Caco-2 (cell line): Measurements from ENCODE around the gene LRRC27. TPM values are rescaled to one million over a fixed set of nuclear protein-coding genes. Genes with fewer than 3 reads are reported as not detected.
A peak's percentile ranks its signal among the peaks of the same experiment; 100 is the strongest.

Experiments
- BruUV-seq: library from RNA; stranded (reverse); fragments of 400-500 nt; replicated peaks from 2 replicates; lab custom pipeline; 2021; lab: Mats Ljungman, UMichigan
- CTCF ChIA-PET: fragments of 300-600 bp; sonication (Branson Sonifier 250); formaldehyde crosslinking; loops from one replicate; lab custom pipeline; 2022; ENCODE audit warnings: antibody characterized with exemption; lab: Charles Lee
- POLR2A ChIA-PET: fragments of 300-600 bp; sonication (Branson Sonifier 250); formaldehyde crosslinking; loops from one replicate; lab custom pipeline; 2022; ENCODE audit warnings: antibody characterized with exemption; lab: Charles Lee
- DNase-seq, 2 experiments: peaks; one replicate each; pipeline versions ENCODE4 v3.0.0 to v3.0.0-alpha.2; 2020 to 2022
- H3K27me3 ChIP-seq: replicated peaks from 2 replicates; pipeline ENCODE4 v1.6.0; 2011; ENCODE audit warnings: low read length; ENCODE audit not compliant: control insufficient read depth, insufficient read depth
- H3K36me3 ChIP-seq: 2 replicates; pipeline ENCODE4 v1.5.1; 2011; ENCODE audit warnings: low read length; ENCODE audit not compliant: control insufficient read depth, insufficient read depth
- H3K4me1 ChIP-seq: fragments of 250-450 bp; sonication (Bioruptor Pico); 2 replicates; pipeline ENCODE4 v1.5.1; 2020; ENCODE audit warnings: mild to moderate bottlenecking
- H3K4me3 ChIP-seq: 2 replicates; pipeline ENCODE4 v1.5.1; 2011; ENCODE audit warnings: low read depth, mild to moderate bottlenecking, control low read depth, low read length
- H3K9me3 ChIP-seq: fragments of 250-450 bp; sonication (Bioruptor Pico); 2 replicates; pipeline ENCODE4 v1.5.1; 2020; ENCODE audit warnings: mild to moderate bottlenecking, moderate library complexity
- H3K27ac Mint-ChIP-seq: one replicate; pipeline ENCODE4 v1.8.0; 2022; ENCODE audit warnings: mixed read lengths; ENCODE audit not compliant: unreplicated experiment
- H3K27me3 Mint-ChIP-seq: one replicate; pipeline ENCODE4 v1.8.0; 2022; ENCODE audit warnings: mixed read lengths; ENCODE audit not compliant: insufficient read depth, unreplicated experiment
- H3K36me3 Mint-ChIP-seq: one replicate; pipeline ENCODE4 v1.8.0; 2022; ENCODE audit warnings: mild to moderate bottlenecking, mixed read lengths; ENCODE audit not compliant: insufficient read depth, unreplicated experiment
- H3K4me1 Mint-ChIP-seq: one replicate; pipeline ENCODE4 v1.8.0; 2022; ENCODE audit warnings: low read depth, mixed read lengths; ENCODE audit not compliant: unreplicated experiment
- H3K4me3 Mint-ChIP-seq: one replicate; pipeline ENCODE4 v1.8.0; 2022; ENCODE audit warnings: mild to moderate bottlenecking, moderate library complexity, mixed read lengths; ENCODE audit not compliant: unreplicated experiment
- H3K9me3 Mint-ChIP-seq: one replicate; pipeline ENCODE4 v1.8.0; 2022; ENCODE audit warnings: mixed read lengths; ENCODE audit not compliant: unreplicated experiment
- CTCF ChIP-seq, 2 experiments: fragments of 200-600 bp in 1 of 2; IDR thresholded peaks; 1 replicate in 1 of 2; 2 replicates in 1 of 2; pipeline versions ENCODE4 v1.5.1 to v1.8.0; 2011 to 2022; ENCODE audit warnings: antibody characterized with exemption in 1 of 2, control low read depth in 1 of 2, inconsistent platforms in 1 of 2, low read depth in 1 of 2, low read length in 1 of 2, mild to moderate bottlenecking in 1 of 2, moderate library complexity in 1 of 2; ENCODE audit not compliant: insufficient read depth in 1 of 2, severe bottlenecking in 1 of 2, unreplicated experiment in 1 of 2
- intact Hi-C: fragments of 100-400 bp; cut with micrococcal nuclease; formaldehyde crosslinking; loops from one replicate; pipeline ENCODE4 v1.10.0; 2022; ENCODE audit not compliant: unreplicated experiment
- total RNA-seq: library from RNA; stranded (reverse); gene quantifications from 2 replicates; pipeline ENCODE4 v1.2.3, GENCODE V29; 2022

The LRRC27 gene
- total RNA-seq, 1 experiment from 2014 or later: 11.7 TPM

- TF ChIP-seq CTCF (IDR thresholded peaks at IDR 0.05; ENCODE audit: insufficient read depth in 1 of 2, low read depth in 1 of 2, low read length in 1 of 2, severe bottlenecking in 1 of 2, unreplicated experiment in 1 of 2): no peak
- CTCF ChIA-PET: no interaction called here
Measured at GRCh38 chr10:132291826-132292225, 40.2 kb upstream of the LRRC27 start.

GRCh38 chr10:132292287-132293200 lies 39.4 kb upstream of the LRRC27 start:
- Histone ChIP-seq H3K27me3 (no peaks in the 10 kb centered on the region), H3K36me3 (no peaks in the 10 kb centered on the region), H3K4me3 (no peak overlapping the region), H3K4me1 (no peaks in the 10 kb centered on the region), H3K9me3 (peaks cover 15% of the 10 kb centered on the region)
- Mint-ChIP-seq H3K27ac (no peak overlapping the region), H3K27me3 (no peaks in the 10 kb centered on the region), H3K4me3 (no peak overlapping the region), H3K9me3 (peaks cover 10% of the 10 kb centered on the region), H3K36me3 (no peaks in the 10 kb centered on the region), H3K4me1 (no peaks in the 10 kb centered on the region)
- CTCF ChIA-PET: interaction anchor here (0.6 kb wide), 1 partner anchor 103 kb away, joined by 3 read pairs; no protein-coding TSS in a partner anchor
- TF ChIP-seq CTCF (IDR thresholded peaks at IDR 0.05; ENCODE audit: insufficient read depth in 1 of 2, low read depth in 1 of 2, low read length in 1 of 2, severe bottlenecking in 1 of 2, unreplicated experiment in 1 of 2): no peak
- no TSS peak for BruUV-seq
- POLR2A ChIA-PET: no interaction called here
- intact Hi-C loops: no loop called here
- peak in 1 of 2 experiments; percentile 17 for DNase-seq

More at GRCh38 chr10:132291826-132292225, 40.2 kb upstream of the LRRC27 start:
- Mint-ChIP-seq H3K9me3 (peaks cover 10% of the 10 kb centered on the region), H3K36me3 (no peaks in the 10 kb centered on the region), H3K27ac (no peak overlapping the region), H3K4me1 (no peaks in the 10 kb centered on the region), H3K27me3 (no peaks in the 10 kb centered on the region), H3K4me3 (no peak overlapping the region)
- intact Hi-C loops: no loop called here
- no peaks in the 10 kb centered on the region for H3K4me1 ChIP-seq
- H3K9me3 ChIP-seq: peaks cover 15% of the 10 kb centered on the region
- no peaks in the 10 kb centered on the region for H3K27me3 ChIP-seq
- peak in 1 of 2 experiments; percentile 15 for DNase-seq
- no TSS peak for BruUV-seq
- POLR2A ChIA-PET: no interaction called here
- H3K4me3 ChIP-seq: no peak overlapping the region
- no peaks in the 10 kb centered on the region for H3K36me3 ChIP-seq

GRCh38 chr10:132293201-132293812 lies 38.7 kb upstream of the LRRC27 start:
- Mint-ChIP-seq H3K4me1 (no peaks in the 10 kb centered on the region), H3K4me3 (no peak overlapping the region), H3K27me3 (no peaks in the 10 kb centered on the region), H3K27ac (no peak overlapping the region), H3K9me3 (peaks cover 3% of the 10 kb centered on the region), H3K36me3 (no peaks in the 10 kb centered on the region)
- no TSS peak for BruUV-seq
- ChIA-PET POLR2A (no interaction called here), CTCF (no interaction called here)
- Histone ChIP-seq H3K27me3 (no peaks in the 10 kb centered on the region), H3K4me1 (no peaks in the 10 kb centered on the region), H3K9me3 (peaks cover 9% of the 10 kb centered on the region), H3K36me3 (no peaks in the 10 kb centered on the region), H3K4me3 (no peak overlapping the region)
- TF ChIP-seq CTCF (IDR thresholded peaks at IDR 0.05; ENCODE audit: insufficient read depth in 1 of 2, low read depth in 1 of 2, low read length in 1 of 2, severe bottlenecking in 1 of 2, unreplicated experiment in 1 of 2): no peak
- no peak for DNase-seq
- intact Hi-C loops: no loop called here
